Astrocyte of the cerebellum (primary cell): ENCODE data around the gene SMIM14.
"Not testable (repeated sequence)": the region's sequence is repeated elsewhere in the genome, so short reads cannot be mapped to it uniquely, and the experiment has no call there.

ENCODE experiments used
- DNase-seq: peaks from one replicate; pipeline ENCODE4 v3.0.0-alpha.2; 2011; ENCODE audit warnings: low read depth
- H3K4me3 ChIP-seq: 2 replicates; pipeline ENCODE4 v1.5.1; 2011; ENCODE audit warnings: mild to moderate bottlenecking, low read depth, low read length, moderate library complexity
- in situ Hi-C: cut with HindIII; loops from 2 replicates; pipeline ENCODE4 v1.10.0; 2017; ENCODE audit warnings: low sequenced_read_pairs
- TF ChIP-seq, protein P1 (sequence below): IDR thresholded peaks from 2 replicates; pipeline ENCODE4 v1.5.1; 2012; ENCODE audit warnings: low read length, low read depth, moderate library complexity, mild to moderate bottlenecking; ENCODE audit errors: missing control alignments

SMIM14 gene

DNA sequence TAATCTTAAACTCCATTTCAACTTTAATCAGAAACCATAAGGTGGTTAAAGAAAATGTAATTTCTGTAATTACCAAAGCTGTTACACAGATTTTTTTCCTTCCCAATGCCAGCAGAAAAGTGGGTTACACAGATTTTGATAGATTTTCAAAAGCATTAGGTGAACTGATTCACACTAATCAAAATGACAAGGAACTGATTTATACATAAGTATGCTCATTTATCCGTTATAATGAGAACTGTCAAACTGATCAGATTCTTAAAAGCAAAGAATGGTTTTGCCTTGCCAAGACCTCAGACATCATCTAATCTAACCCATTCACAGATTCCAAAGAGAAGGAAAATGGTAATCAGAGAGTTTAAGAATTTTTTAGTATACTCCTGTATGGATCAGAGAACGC, 116.6 kb downstream of the SMIM14 start:
- in situ Hi-C loops, result no loop called here
- DNase-seq, result no peak
- no peak overlapping the region for H3K4me3 ChIP-seq
- TF ChIP-seq, protein P1, sequence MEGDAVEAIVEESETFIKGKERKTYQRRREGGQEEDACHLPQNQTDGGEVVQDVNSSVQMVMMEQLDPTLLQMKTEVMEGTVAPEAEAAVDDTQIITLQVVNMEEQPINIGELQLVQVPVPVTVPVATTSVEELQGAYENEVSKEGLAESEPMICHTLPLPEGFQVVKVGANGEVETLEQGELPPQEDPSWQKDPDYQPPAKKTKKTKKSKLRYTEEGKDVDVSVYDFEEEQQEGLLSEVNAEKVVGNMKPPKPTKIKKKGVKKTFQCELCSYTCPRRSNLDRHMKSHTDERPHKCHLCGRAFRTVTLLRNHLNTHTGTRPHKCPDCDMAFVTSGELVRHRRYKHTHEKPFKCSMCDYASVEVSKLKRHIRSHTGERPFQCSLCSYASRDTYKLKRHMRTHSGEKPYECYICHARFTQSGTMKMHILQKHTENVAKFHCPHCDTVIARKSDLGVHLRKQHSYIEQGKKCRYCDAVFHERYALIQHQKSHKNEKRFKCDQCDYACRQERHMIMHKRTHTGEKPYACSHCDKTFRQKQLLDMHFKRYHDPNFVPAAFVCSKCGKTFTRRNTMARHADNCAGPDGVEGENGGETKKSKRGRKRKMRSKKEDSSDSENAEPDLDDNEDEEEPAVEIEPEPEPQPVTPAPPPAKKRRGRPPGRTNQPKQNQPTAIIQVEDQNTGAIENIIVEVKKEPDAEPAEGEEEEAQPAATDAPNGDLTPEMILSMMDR, result no peak

DNA sequence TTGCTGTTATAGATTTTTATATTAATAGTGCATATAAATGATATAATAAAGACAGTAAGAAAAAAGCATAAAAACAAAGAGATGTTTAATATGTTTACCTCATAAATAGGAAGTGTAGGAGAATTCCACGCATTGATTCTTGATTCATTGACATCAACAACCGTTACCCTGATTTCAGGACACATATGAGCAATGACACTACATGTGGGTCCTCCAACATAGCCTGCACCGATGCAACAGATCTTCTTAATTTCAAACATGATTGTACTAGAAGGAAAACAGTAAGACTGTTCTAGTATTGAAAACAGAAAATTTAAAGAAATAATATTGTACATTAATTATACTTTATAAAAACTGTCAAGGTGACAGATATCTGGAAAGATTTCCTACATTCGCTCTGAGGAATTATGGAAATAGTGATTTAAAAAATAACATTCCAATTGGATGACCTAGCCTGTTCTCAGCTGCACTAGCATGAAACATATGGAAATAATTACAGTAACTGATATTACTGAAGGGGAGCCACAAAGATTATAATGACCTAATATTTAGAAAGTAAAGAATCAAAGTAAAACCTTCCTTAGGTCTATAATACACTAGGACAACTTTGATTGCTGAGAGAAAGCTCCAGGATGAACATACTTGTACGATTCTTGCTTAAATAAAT, 117.3 kb downstream of the SMIM14 start:
- in situ Hi-C loops, result no loop called here
- peak; percentile 43 for DNase-seq
- H3K4me3 ChIP-seq, result no peak overlapping the region
- TF ChIP-seq, protein P1, result no peak

DNA sequence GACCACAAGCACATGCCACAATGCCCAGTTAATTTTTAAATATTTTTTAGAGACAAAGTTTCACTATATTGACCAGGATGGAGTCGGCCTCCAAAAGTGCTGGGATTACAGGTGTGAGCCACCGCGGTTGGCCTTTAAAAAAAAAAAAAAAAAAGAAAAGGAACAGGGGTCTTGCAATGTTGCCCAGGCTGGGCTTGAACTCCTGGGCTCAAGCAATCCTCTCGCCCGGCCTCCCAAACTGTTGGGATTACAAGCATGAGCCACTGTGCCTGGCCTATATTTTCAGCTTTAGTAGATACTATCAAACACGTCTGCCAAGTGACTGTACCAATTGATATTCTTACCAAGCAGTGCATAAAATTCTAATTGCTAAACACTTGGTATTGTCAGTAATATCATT, 120.2 kb downstream of the SMIM14 start:
- no peak for DNase-seq
- H3K4me3 ChIP-seq, result no peak overlapping the region
- in situ Hi-C loops, result no loop called here
- TF ChIP-seq, protein P1, result no peak

DNA sequence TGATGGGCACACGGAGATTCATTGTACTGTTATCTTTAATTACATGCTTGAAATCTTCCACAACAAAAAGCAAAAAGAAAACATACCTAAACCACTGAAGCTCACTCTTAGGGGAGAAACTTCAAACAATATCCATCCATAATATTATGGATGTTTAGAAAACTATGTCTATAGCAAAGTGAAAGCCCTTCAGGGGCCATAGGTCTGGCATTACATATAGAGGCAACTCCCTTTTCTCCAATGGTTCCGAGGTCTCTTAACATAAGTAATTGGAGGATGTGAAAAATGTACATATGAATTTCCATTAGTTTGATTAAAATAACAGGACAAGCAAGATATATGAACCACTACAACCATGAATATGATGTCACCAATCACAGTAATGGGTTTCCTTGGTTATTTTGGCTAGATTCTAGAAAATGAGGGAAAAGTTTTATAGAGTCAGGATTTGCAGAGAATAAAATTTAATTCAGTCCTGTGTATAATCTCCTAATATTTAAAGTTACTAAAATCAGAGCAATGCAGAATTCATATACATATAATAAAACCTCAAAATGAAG, 122.2 kb downstream of the SMIM14 start:
- H3K4me3 ChIP-seq, result no peak overlapping the region
- in situ Hi-C loops, result no loop called here
- TF ChIP-seq, protein P1, result no peak
- DNase-seq, result no peak

DNA sequence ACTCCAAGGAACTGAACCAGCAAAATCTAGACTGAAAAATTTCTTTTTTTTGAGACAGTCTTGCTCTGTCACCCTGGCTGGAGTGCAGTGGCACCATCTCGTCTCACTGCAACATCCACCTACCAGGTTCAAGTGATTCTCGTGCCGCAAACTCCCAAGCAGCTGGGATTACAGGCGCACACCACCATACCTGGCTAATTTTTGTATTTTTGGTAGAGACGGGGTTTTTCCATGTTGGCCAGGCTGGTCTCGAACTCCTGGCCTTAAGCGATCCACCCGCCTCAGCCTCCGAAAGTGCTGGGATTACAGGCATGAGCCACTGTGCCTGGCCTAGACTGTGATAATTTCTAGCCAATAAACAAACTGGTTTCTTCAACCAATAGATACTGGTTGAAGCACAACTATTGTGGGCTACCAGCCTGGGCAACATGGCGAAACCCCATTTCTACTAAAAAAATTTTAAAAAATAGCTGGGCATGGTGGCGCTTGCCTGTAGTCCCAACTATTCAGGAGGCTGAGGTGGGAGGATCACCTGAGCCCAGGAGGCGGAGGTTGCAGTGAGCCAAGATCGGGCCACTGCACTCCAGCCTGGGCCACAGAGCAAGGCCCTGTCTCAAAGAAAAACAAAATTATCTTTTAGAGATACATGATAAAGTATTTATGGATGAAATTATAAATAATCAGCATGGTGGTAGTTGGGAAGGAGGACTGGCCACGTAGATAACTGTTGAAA, 122.8 kb downstream of the SMIM14 start:
- in situ Hi-C loops, H3K4me3 ChIP-seq, DNase-seq: not testable (repeated sequence)

DNA sequence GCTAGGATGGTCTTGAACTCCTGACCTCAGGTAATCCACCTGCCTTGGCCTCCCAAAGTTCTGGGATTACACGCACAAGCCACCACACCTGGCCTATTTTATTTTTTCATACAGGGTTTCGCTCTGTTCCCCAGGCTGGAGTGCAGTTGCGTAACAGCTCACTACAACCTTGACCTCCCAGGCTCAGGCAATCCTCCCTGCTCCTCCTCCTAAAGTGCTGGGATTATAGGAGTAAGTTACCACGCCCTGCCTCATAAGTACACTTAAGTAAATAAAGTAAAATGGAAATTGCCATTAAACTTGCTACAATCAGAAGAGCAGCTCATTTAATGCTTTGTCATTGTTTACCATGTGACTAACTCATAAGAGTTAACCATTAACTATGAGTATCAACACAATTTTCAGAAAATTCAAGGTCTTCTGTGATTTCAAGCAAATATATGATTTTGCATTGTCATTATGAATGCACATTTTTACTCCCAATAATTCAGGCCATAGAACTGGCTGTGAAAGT, 123.7 kb downstream of the SMIM14 start:
- in situ Hi-C loops, result no loop called here
- TF ChIP-seq, protein P1, result no peak
- no peak for DNase-seq
- no peak overlapping the region for H3K4me3 ChIP-seq

DNA sequence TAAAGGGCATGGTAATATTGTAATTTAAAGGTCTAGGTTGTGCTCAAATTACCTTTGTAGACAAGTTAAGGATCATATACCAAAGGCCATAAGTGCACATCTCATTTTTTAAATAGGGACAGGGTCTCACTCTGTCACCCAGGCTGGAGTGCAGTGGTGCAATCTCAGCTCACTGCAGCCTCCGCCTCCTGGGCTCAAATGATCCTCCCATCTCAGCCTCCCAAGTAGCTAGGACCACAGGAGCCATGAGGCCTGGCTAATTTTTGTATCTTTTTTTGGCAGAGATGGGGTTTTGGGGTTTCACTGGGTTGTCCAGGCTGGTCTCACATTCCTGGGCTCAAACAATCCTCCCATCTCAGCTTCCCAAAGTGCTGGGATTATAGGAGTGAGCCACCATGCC, 124.4 kb downstream of the SMIM14 start:
- DNase-seq, in situ Hi-C loops: not testable (repeated sequence)

More for the DNA sequence above, 124.4 kb downstream of the SMIM14 start:
- not testable (repeated sequence) for H3K4me3 ChIP-seq
